ENCODE results near the gene SGCE. TPM values are rescaled to one million over a fixed set of nuclear protein-coding genes. Genes with fewer than 3 reads are reported as not detected.

Gene SGCE
- total and polyA plus RNA-seq, 9 of the 15 experiments (the other 6 are each of a cell fraction or from before 2014, with no cell fraction given): 0.09 to 0.46 (median 0.28) TPM; not detected in 5

GRCh38 chr7:94580601-94581000 is 75.3 kb downstream of the SGCE start (continued):
- TF ChIP-seq POLR2H (tag; IDR thresholded peaks at IDR 0.05; ENCODE audit: low read depth): no peak
- no peak for TF ChIP-seq NCOA6 (IDR thresholded peaks at IDR 0.05)
- no peak for TF ChIP-seq KDM4B (IDR thresholded peaks at IDR 0.05; ENCODE audit: borderline replicate concordance in 2 of 2, low read depth in 1 of 2)
- no peak for TF ChIP-seq NBN (IDR thresholded peaks at IDR 0.05; ENCODE audit: low read depth)
- TF ChIP-seq ARID4B (CRISPR knock-in tag; IDR thresholded peaks at IDR 0.05): no peak
- TF ChIP-seq SMAD4 (CRISPR knock-in tag; conservative IDR thresholded peaks at IDR 0.05): no peak

GRCh38 chr7:94579470-94579869 is 76.5 kb downstream of the SGCE start:
- H3K4me1 ChIP-seq (replicated peaks in 1 of 2; ENCODE audit: control insufficient read depth in 2 of 2, insufficient read depth in 2 of 2, low read length in 2 of 2): no peaks in the 10 kb centered on the region
- H3K36me3 ChIP-seq (ENCODE audit: control insufficient read depth, insufficient read depth, low read length): no peaks in the 10 kb centered on the region
- H3K9me3 ChIP-seq (replicated peaks; ENCODE audit: control insufficient read depth, insufficient read depth, low read depth, low read length): no peaks in the 10 kb centered on the region
- no peak for TF ChIP-seq CHCHD3 (CRISPR knock-in tag; IDR thresholded peaks at IDR 0.05)
- no peak for TF ChIP-seq PPARD (CRISPR knock-in tag; IDR thresholded peaks at IDR 0.05)
- TF ChIP-seq MAFG (tag; conservative IDR thresholded peaks at IDR 0.05): no peak
- TF ChIP-seq PTBP1 (IDR thresholded peaks at IDR 0.05; ENCODE audit: low read depth, low read length): no peak
- TF ChIP-seq SOX6 (IDR thresholded peaks at IDR 0.05): no peak
- no peak for TF ChIP-seq ZNF589 (CRISPR knock-in tag; IDR thresholded peaks at IDR 0.05; ENCODE audit: low read depth)
- no peak for TF ChIP-seq ZNF354B (CRISPR knock-in tag; IDR thresholded peaks at IDR 0.05)
- no peak for TF ChIP-seq NRF1 (conservative IDR thresholded peaks at IDR 0.05 in 1 of 2, IDR thresholded peaks at IDR 0.05 in 1 of 2)
- H3K4me2 ChIP-seq (ENCODE audit: insufficient read depth, low read length): no peak overlapping the region
- no peaks in the 10 kb centered on the region for H3K27me3 ChIP-seq (ENCODE audit: control insufficient read depth in 2 of 2, insufficient read depth in 2 of 2, low read length in 2 of 2)
- DNase-seq (ENCODE audit: extremely low read depth in 1 of 4, low spot score in 3 of 4) (no peak), ATAC-seq (no peak), FAIRE-seq (no peak)
- H3K9me1 ChIP-seq (ENCODE audit: control insufficient read depth, insufficient read depth, low read length): no peaks in the 10 kb centered on the region
- H3K79me2 ChIP-seq (ENCODE audit: control insufficient read depth, insufficient read depth, low read length): no peaks in the 10 kb centered on the region
- no peak overlapping the region for H3K4me3 ChIP-seq
- in situ Hi-C loops (cut with MboI): no loop called here
- no peak overlapping the region for H3K9ac ChIP-seq (ENCODE audit: insufficient read depth in 1 of 2, low read depth in 2 of 2, low read length in 2 of 2)
- no peak overlapping the region for H3K27ac ChIP-seq (ENCODE audit: extremely low read depth, low read depth, low read length)
- BruUV-seq (replicated peaks): no TSS peak
- no peak overlapping the region for H2AFZ ChIP-seq (ENCODE audit: low read depth, low read length)
- intact Hi-C loops (cut with micrococcal nuclease): no loop called here
- H4K20me1 ChIP-seq (replicated peaks; ENCODE audit: control insufficient read depth, insufficient read depth, low read length): no peaks in the 10 kb centered on the region
- POLR2A ChIA-PET: no interaction called here
- 3% methylated on average over 2 of the region's 2 CpGs for WGBS (ENCODE audit: insufficient coverage, low coverage, missing lambda C conversion rate)
- CTCF ChIA-PET (ENCODE audit: low intra/inter-chr PET ratio): no interaction called here
